ENCODE data around the gene PARD3B.

The PARD3B gene

GRCh38 chr2:205053827-205054410 lies 508.6 kb downstream of the PARD3B start:
- DNase-seq (ENCODE audit: low spot score): no peak

GRCh38 chr2:205054789-205055188 lies 509.5 kb downstream of the PARD3B start:
- DNase-seq (ENCODE audit: low spot score): no peak

- no peak for DNase-seq (ENCODE audit: low spot score)
Observed at GRCh38 chr2:205055251-205055650, 510.0 kb downstream of the PARD3B start.

- no peak for DNase-seq (ENCODE audit: low spot score)
Observed at GRCh38 chr2:205056151-205056561, 510.9 kb downstream of the PARD3B start.

GRCh38 chr2:205058409-205058808 lies 513.1 kb downstream of the PARD3B start:
- no peak for DNase-seq (ENCODE audit: low spot score)

- DNase-seq (ENCODE audit: low spot score): no peak
Observed at GRCh38 chr2:205060269-205060668, 515.0 kb downstream of the PARD3B start.

- no peak for DNase-seq (ENCODE audit: low spot score)
Observed at GRCh38 chr2:205066081-205066480, 520.8 kb downstream of the PARD3B start.

GRCh38 chr2:205069928-205070327 lies 524.7 kb downstream of the PARD3B start:
- no peak for DNase-seq (ENCODE audit: low spot score)

- no peak for DNase-seq (ENCODE audit: low spot score)
Observed at GRCh38 chr2:205070889-205071288, 525.6 kb downstream of the PARD3B start.

GRCh38 chr2:205073433-205074020 lies 528.3 kb downstream of the PARD3B start:
- DNase-seq (ENCODE audit: low spot score): no peak

- no peak for DNase-seq (ENCODE audit: low spot score)
Observed at GRCh38 chr2:205076405-205076804, 531.1 kb downstream of the PARD3B start.

GRCh38 chr2:205077159-205077558 lies 531.9 kb downstream of the PARD3B start:
- no peak for DNase-seq (ENCODE audit: low spot score)

- DNase-seq (ENCODE audit: low spot score): no peak
Observed at GRCh38 chr2:205078762-205079161, 533.5 kb downstream of the PARD3B start.

GRCh38 chr2:205079173-205079572 lies 533.9 kb downstream of the PARD3B start:
- DNase-seq (ENCODE audit: low spot score): no peak

GRCh38 chr2:205086662-205087061 lies 541.4 kb downstream of the PARD3B start:
- no peak for DNase-seq (ENCODE audit: low spot score)

- DNase-seq (ENCODE audit: low spot score): no peak
Observed at GRCh38 chr2:205087862-205088261, 542.6 kb downstream of the PARD3B start.

GRCh38 chr2:205089958-205090357 lies 544.7 kb downstream of the PARD3B start:
- DNase-seq (ENCODE audit: low spot score): no peak

GRCh38 chr2:205091411-205091810 lies 546.1 kb downstream of the PARD3B start:
- no peak for DNase-seq (ENCODE audit: low spot score)

- DNase-seq (ENCODE audit: low spot score): no peak
Observed at GRCh38 chr2:205094031-205094430, 548.8 kb downstream of the PARD3B start.

GRCh38 chr2:205103699-205104098 lies 558.4 kb downstream of the PARD3B start:
- no peak for DNase-seq (ENCODE audit: low spot score)

GRCh38 chr2:205107810-205108209 lies 562.5 kb downstream of the PARD3B start:
- DNase-seq (ENCODE audit: low spot score): no peak

GRCh38 chr2:205115511-205115910 lies 570.2 kb downstream of the PARD3B start:
- DNase-seq (ENCODE audit: low spot score): no peak

GRCh38 chr2:205117125-205117524 lies 571.9 kb downstream of the PARD3B start:
- DNase-seq (ENCODE audit: low spot score): no peak

GRCh38 chr2:205119136-205119535 lies 573.9 kb downstream of the PARD3B start:
- no peak for DNase-seq (ENCODE audit: low spot score)
